Endodermal cell (in vitro differentiated cells): Measurements from ENCODE around the gene WWC1. TPM values are rescaled to one million over a fixed set of nuclear protein-coding genes. Genes with fewer than 3 reads are reported as not detected.

ENCODE experiments used
- DNase-seq: peaks from one replicate; pipeline ENCODE4 v3.0.0-alpha.2; 2017
- H3K27ac ChIP-seq: 2 replicates; pipeline ENCODE4 v1.5.1; 2013; ENCODE audit warnings: mild to moderate bottlenecking, low read depth, low read length, moderate library complexity
- H3K27me3 ChIP-seq: 2 replicates; pipeline ENCODE4 v1.6.1; 2013; ENCODE audit warnings: mild to moderate bottlenecking, low read length, moderate library complexity; ENCODE audit not compliant: insufficient read depth, control insufficient read depth, poor library complexity, severe bottlenecking
- H3K36me3 ChIP-seq: 2 replicates; pipeline ENCODE4 v1.7.0; 2013; ENCODE audit warnings: mild to moderate bottlenecking, low read length, moderate library complexity; ENCODE audit not compliant: control insufficient read depth, insufficient read depth
- H3K4me1 ChIP-seq: one replicate; pipeline ENCODE4 v1.7.0; 2013; ENCODE audit warnings: low read length; ENCODE audit not compliant: control insufficient read depth, insufficient read depth
- H3K4me3 ChIP-seq: 2 replicates; pipeline ENCODE4 v1.5.1; 2013; ENCODE audit warnings: mild to moderate bottlenecking, low read length, moderate library complexity
- H3K9ac ChIP-seq: 2 replicates; pipeline ENCODE4 v1.6.1; 2013; ENCODE audit warnings: mild to moderate bottlenecking, low read length, moderate library complexity; ENCODE audit not compliant: poor library complexity, severe bottlenecking; ENCODE audit errors: extremely low read depth
- H3K9me3 ChIP-seq: 2 replicates; pipeline ENCODE4 v1.6.1; 2013; ENCODE audit warnings: mild to moderate bottlenecking, low read length, moderate library complexity; ENCODE audit not compliant: control insufficient read depth
- H3K27ac Mint-ChIP-seq: 2 replicates; pipeline ENCODE4 v1.8.0; 2020; ENCODE audit warnings: mixed read lengths
- H3K27me3 Mint-ChIP-seq: 2 replicates; pipeline ENCODE4 v1.8.0; 2021; ENCODE audit warnings: mild to moderate bottlenecking, mixed read lengths; ENCODE audit not compliant: insufficient read depth
- H3K36me3 Mint-ChIP-seq: 2 replicates; pipeline ENCODE4 v1.8.0; 2020; ENCODE audit warnings: low read depth, mixed read lengths
- H3K4me1 Mint-ChIP-seq: 2 replicates; pipeline ENCODE4 v1.8.0; 2020; ENCODE audit warnings: mixed read lengths
- H3K4me3 Mint-ChIP-seq: 2 replicates; pipeline ENCODE4 v1.8.0; 2020; ENCODE audit warnings: mild to moderate bottlenecking, moderate library complexity, mixed read lengths
- H3K9me3 Mint-ChIP-seq: 2 replicates; pipeline ENCODE4 v1.8.0; 2020; ENCODE audit warnings: mild to moderate bottlenecking, mixed read lengths
- WGBS, 2 experiments: methylation state at CpG; one replicate each; pipeline versions ENCODE4 v1.1.5 to v1.1.7; 2013; ENCODE audit warnings: missing lambda C conversion rate in 2 of 2, mixed read lengths in 1 of 2; ENCODE audit not compliant: insufficient coverage in 1 of 2, insufficient read length in 1 of 2; 5-methylcytosine and 5-hydroxymethylcytosine counted together
- total RNA-seq, 2 donors: library from RNA; stranded (reverse); fragmentation: NEBNext Ultra II Directional in 1 of 2; extraction: Animal tissue kit (Norgen Biotek cat#: 25700) in 1 of 2; gene quantifications; 2 replicates in 1 of 2; 3 replicates in 1 of 2; pipeline ENCODE4 v1.2.1, GENCODE V29; 2021
- TF ChIP-seq, protein P1 (sequence below): fragments of 200-600 bp; sonication (generic); conservative IDR thresholded peaks from 2 replicates; pipeline ENCODE4 v1.5.0; 2021; ENCODE audit warnings: antibody characterized with exemption, mild to moderate bottlenecking

Gene WWC1
- total RNA-seq, 2 donors from 2014 or later = 18.4 to 20.3 TPM

DNA sequence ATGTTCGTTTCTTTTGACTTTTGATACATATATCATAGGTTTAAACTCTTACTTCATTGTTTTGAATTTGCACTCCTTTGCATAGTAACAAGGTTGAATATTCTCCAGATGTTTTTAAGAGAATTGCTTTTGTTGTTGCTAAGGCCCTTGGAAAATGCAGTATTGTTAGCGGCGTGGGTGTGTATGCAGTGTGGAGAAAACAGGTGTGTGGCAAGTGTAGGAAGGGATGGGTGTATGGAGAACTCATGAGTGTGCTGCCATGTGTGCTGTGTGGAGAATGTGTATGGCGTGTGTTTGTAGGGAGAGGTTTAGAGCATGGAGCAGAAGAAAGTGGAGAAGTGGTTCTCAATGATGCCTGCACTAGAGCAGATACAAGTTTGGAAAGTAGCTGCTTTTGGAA lies 87.3 kb downstream of the WWC1 start:
- Mint-ChIP-seq H3K4me3 (no peak overlapping the region), H3K27ac (no peak overlapping the region), H3K4me1 (no peaks in the 10 kb centered on the region), H3K9me3 (no peaks in the 10 kb centered on the region), H3K36me3 (no peaks in the 10 kb centered on the region), H3K27me3 (no peaks in the 10 kb centered on the region)
- TF ChIP-seq, protein P1, sequence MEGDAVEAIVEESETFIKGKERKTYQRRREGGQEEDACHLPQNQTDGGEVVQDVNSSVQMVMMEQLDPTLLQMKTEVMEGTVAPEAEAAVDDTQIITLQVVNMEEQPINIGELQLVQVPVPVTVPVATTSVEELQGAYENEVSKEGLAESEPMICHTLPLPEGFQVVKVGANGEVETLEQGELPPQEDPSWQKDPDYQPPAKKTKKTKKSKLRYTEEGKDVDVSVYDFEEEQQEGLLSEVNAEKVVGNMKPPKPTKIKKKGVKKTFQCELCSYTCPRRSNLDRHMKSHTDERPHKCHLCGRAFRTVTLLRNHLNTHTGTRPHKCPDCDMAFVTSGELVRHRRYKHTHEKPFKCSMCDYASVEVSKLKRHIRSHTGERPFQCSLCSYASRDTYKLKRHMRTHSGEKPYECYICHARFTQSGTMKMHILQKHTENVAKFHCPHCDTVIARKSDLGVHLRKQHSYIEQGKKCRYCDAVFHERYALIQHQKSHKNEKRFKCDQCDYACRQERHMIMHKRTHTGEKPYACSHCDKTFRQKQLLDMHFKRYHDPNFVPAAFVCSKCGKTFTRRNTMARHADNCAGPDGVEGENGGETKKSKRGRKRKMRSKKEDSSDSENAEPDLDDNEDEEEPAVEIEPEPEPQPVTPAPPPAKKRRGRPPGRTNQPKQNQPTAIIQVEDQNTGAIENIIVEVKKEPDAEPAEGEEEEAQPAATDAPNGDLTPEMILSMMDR = no peak
- Histone ChIP-seq H3K9me3 (no peaks in the 10 kb centered on the region), H3K4me1 (no peaks in the 10 kb centered on the region), H3K9ac (no peak overlapping the region), H3K27me3 (no peaks in the 10 kb centered on the region), H3K4me3 (no peak overlapping the region), H3K36me3 (no peaks in the 10 kb centered on the region), H3K27ac (no peak overlapping the region)
- DNase-seq = no peak
- 94 to 95% methylated on average over 3 to 4 of the region's 4 CpGs for WGBS, 2 experiments

DNA sequence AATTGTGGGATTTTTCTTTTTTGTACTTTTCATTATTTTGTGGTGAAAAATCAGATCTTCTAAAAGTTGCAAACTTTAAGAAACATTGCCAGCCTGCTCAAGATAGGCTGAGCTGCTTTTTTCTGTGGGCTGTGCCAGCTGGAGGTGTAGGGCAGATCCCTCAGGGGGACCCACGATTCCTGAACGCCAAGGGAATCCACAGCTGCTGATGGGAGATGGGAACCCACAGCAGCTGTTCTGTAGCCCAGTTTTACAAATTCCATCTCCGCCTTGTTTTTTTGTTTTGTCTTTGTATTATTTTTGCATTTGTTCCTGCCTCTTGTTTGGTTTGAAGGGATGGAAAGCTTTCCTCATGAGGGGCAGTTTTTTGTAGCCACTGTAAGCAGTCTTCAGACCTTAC lies 91.0 kb downstream of the WWC1 start:
- DNase-seq = no peak
- no peaks in the 10 kb centered on the region for H3K27me3 Mint-ChIP-seq
- no peak overlapping the region for H3K9ac ChIP-seq
- H3K36me3 Mint-ChIP-seq = peaks cover 14% of the 10 kb centered on the region
- H3K4me3 Mint-ChIP-seq = no peak overlapping the region
- TF ChIP-seq, protein P1 = no peak
- H3K36me3 ChIP-seq = peaks cover 7% of the 10 kb centered on the region
- H3K27me3 ChIP-seq = no peaks in the 10 kb centered on the region
- 83 to 87% methylated on average over 2 to 3 of the region's 3 CpGs for WGBS, 2 experiments
- no peaks in the 10 kb centered on the region for H3K4me1 Mint-ChIP-seq
- H3K27ac Mint-ChIP-seq = no peak overlapping the region
- H3K4me3 ChIP-seq = no peak overlapping the region
- peaks cover 2% of the 10 kb centered on the region for H3K9me3 Mint-ChIP-seq
- no peak overlapping the region for H3K27ac ChIP-seq
- peaks cover 13% of the 10 kb centered on the region for H3K9me3 ChIP-seq
- no peaks in the 10 kb centered on the region for H3K4me1 ChIP-seq

DNA sequence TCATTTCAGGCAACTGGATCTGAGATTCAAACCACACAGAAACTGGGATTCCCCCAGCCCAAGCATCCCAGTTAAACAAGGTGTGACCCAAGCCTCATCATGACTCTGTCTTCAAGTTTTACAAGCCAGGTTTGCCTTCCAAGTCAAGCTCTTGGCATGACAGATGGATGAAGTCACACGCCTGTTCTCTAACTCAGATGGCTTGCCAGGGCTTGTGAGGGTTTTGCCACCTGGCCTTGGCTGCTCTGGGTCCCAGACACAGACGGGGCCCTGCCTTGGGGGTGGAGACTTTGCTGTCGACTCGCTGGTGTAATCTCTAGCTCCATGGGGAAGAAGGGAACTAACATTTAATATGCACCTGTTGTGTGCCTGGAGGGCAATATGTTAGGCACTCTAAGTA lies 99.0 kb downstream of the WWC1 start:
- H3K36me3 ChIP-seq = peaks cover 10% of the 10 kb centered on the region
- no peak for DNase-seq
- TF ChIP-seq, protein P1 = no peak
- Mint-ChIP-seq H3K36me3 (peaks cover 7% of the 10 kb centered on the region), H3K4me1 (no peaks in the 10 kb centered on the region), H3K27me3 (no peaks in the 10 kb centered on the region), H3K9me3 (peaks cover 2% of the 10 kb centered on the region), H3K27ac (no peak overlapping the region), H3K4me3 (no peak overlapping the region)
- H3K27ac ChIP-seq = no peak overlapping the region
- H3K27me3 ChIP-seq = no peaks in the 10 kb centered on the region
- H3K4me1 ChIP-seq = no peaks in the 10 kb centered on the region
- no peak overlapping the region for H3K4me3 ChIP-seq
- H3K9me3 ChIP-seq = peaks cover under 1% of the 10 kb centered on the region
- 90 to 100% methylated on average over 1 to 4 of the region's 4 CpGs for WGBS, 2 experiments
- H3K9ac ChIP-seq = no peak overlapping the region
